HG02870 (cell line): ENCODE data around the gene RLN3.
"Not testable (repeated sequence)": the region's sequence is repeated elsewhere in the genome, so short reads cannot be mapped to it uniquely, and the experiment has no call there.

Experiments used
- ATAC-seq: cut with Tn5 transposase; IDR thresholded peaks from one replicate; pipeline ENCODE4 v1.9.1; 2021; ENCODE audit warnings: mild to moderate bottlenecking, moderate library complexity; ENCODE audit not compliant: unreplicated experiment

Gene RLN3

DNA sequence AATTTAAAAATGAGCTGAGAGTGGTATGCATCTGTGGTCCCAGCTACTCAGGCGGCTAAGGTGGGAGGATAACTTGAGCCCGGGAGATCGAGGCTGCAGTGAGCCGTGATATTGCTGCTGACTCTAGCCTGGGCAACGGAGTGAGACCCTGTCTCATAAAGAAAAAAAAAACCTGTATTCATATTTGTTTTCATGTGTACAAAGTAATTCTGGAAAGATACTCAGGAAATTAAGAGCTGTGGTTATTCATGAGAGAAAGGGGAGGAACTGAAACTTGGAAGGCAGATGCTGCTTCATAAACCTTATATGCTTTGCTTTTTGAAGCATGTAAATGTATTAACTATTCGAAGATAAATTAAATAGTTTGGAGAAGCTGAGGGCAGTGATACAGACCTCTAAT, 8.8 kb upstream of the RLN3 start:
- no peak for ATAC-seq

DNA sequence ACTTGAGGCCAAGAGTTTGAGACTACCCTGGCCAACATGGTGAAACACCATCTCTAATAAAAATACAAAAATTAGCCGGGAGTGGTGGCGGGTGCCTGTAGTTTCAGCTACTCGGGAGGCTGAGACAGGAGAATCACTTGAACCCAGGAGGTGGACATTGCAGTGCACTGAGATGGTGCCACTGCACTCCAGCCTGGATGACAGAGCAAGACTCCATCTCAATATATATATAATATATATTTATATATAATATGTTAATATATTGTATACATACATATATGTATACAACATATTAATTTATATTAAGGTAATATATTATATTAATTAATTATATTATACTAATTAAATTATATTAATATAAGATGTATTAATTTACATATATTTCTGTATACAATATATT, 8.2 kb upstream of the RLN3 start:
- not testable (repeated sequence) for ATAC-seq

DNA sequence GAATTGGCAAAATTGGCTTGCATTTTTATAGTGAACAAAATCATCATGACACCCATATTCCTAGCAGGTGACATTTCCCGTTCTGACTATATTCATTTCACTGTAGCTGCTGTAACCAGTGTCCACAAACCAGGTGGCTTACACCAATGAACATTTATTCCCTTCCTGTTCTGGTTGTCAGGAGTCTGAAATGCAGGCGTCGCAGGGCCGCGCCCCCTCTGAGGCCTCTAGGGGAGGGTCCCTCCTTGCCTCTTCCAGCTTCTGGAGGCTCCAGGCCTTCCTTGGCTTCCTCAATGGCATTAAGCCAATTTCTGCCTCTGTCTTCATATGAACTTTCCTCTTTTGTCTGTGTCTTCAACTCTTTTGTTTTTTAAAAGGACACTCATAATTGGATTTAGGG, 6.5 kb upstream of the RLN3 start:
- no peak for ATAC-seq

DNA sequence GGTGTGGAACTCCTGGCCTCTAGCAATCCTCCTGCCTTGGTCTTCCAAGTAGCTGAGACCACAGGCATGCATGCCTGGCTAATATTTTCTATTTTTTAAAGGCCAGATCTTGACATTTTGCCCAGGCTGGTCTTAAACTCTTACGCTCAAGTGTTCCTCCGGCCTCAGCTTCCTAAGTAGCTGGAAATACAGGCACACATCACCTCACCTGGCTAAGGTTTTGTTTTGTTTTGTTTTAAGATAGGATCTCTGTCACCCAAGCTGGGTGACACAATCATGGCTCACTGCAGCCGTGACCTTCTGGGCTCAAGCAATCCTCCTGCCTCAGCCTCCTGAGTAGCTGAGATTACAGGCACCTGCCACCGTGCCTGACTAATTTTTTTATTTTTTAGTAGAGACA, 5.5 kb upstream of the RLN3 start:
- ATAC-seq: no peak

- ATAC-seq: no peak
These were observed 4.3 kb upstream of the RLN3 start for GRCh38 chr19:14023404-14024235.

- ATAC-seq: not testable (repeated sequence)
These were observed 1.2 kb upstream of the RLN3 start for GRCh38 chr19:14026652-14027192.

GRCh38 chr19:14028901-14029300, 953 bp downstream of the RLN3 start:
- no peak for ATAC-seq

DNA sequence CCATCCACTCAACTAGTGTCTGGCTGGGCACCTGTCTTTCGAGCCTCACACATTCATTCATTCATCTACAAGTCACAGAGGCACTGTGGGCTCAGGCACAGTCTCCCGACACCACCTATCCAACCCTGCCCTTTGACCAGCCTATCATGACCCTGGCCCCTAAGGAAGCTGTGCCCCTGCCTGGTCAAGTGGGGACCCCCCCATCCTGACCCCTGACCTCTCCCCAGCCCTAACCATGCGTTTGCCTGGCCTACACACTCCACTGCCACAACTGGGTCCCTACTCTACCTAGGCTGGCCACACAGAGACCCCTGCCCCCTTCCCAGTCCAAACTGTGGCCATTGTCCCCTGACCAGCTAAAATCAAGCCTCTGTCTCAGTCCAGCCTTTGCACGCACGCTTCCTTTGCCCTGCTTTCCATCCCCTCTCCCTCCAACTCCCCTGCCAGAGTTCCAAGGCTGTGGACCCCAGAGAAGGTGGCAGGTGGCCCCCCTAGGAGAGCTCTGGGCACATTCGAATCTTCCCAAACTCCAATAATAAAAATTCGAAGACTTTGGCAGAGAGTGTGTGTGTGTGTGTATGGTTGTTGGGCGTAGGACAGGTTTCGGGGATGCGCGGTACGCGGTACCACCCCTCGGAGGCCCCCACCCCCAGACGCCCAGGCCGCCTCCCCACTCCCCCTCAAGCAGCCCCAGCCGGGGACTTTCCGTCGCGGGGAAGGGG, 3.2 kb downstream of the RLN3 start:
- ATAC-seq: no peak

DNA sequence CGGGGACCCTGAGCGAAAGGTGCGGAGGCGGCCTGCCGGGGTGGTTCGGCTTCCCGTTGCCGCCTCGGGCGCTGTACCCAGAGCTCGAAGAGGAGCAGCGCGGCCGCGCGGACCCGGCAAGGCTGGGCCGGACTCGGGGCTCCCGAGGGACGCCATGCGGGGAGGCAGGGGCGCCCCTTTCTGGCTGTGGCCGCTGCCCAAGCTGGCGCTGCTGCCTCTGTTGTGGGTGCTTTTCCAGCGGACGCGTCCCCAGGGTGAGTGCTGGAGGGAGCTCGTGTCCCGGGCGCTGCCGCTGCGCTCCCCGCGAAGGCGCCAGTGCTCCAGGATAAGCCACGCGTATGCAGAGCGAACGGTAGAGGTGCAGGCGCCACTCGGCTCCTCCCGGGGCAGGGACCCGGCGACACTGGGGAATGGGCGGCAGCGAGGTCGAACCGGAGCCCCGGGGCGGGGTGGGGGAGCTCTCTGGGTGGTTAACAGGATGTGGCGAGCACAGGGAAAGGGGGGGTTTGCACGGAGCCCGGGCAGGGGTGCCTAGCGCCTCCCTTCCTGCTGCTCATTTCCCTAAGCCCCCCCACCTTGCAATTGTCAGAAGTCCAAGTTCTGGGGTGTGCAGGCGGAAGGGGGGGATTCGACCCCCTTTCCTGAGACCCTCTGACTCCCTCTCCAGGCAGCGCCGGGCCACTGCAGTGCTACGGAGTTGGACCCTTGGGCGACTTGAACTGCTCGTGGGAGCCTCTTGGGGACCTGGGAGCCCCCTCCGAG, 4.0 kb downstream of the RLN3 start, which contains the start of gene IL27RA:
IL27RA (plus strand) TSS at position 44 of the 762 bp plus-strand sequence; CDS start at position 155, 111 bp downstream.
- ATAC-seq: peak; percentile 51

DNA sequence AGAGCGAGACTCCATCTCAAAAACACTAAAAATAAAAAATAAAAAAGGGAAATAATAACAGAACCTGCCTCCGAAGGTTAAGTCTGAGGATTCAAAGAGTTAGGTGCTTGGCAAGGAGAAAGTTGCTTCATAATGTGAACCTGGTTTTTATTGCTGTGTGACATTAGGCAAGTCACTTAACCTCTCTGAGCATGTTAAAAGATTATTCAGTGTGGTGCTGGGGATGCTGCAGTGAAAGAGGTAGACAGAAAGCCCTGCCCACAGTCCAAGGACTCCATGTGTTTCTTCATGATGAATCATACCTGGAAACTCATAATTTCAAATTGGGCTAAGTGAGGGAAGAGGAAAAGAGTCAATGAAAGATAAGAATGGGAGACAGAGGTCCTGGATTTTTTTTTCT, 6.0 kb downstream of the RLN3 start:
- no peak for ATAC-seq

GRCh38 chr19:14035159-14035558, 7.2 kb downstream of the RLN3 start:
- ATAC-seq: not testable (repeated sequence)

GRCh38 chr19:14035706-14036105, 7.8 kb downstream of the RLN3 start:
- no peak for ATAC-seq

DNA sequence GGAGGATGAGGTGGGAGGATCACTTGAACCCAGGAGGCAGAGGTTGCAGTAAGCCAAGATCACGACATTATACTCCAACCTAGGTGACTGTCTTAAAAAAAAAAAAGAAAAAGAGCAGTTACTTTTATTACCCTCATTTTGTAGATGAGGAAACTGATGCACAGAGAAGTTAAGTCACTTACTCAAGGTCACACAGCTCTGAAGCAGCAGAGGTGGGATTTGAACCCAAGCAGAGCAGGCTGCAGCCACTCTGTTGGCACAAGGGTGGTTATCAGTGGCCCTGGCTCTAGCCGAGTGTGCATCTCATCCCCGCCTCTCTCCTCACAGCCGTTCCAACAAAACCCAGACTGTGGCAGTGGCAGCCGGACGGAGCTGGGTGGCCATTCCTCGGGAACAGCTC, 11.2 kb downstream of the RLN3 start:
- no peak for ATAC-seq

DNA sequence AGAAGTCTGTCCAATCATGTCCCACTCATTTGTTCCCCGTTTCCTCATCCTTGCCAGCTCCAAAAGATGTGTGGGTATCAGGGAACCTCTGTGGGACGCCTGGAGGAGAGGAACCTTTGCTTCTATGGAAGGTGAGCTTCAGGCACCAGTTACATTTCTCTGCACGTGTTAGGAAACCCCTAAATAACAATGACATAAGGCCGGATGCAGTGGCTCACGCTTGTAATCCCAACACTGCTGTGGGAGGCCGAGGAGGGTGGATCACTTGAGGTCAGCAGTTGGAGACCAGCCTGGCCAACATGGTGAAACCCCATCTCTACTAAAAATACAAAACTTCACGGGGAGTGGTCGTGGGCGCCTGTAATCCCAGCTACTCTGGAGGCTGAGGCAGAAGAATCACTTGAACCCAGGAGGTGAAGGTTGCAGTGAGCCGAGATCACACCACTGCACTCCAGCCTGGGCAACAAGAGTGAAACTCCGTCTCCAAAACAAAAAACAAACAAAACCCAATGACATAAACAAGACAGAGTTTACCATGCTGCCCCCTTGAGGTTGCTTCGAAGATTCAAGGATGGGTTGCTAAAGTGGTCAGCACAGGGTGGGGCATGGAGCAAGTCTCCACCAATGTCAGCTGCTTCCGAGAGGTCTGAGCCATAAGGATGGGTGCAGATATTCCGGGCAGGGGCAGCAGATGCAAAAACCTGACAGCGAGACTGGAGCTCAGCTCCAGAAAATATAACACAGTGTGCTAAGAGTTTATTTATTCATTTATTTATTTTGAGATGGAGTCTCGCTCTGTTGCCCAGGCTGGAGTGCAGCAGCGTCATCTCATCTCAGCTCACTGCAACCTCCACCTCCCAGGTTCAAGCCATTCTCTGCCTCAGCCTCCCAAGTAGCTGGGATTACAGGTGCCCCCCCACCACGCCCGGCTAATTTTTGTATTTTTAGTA, 15.0 kb downstream of the RLN3 start:
- not testable (repeated sequence) for ATAC-seq

GRCh38 chr19:14047866-14048265, 19.9 kb downstream of the RLN3 start:
- not testable (repeated sequence) for ATAC-seq

DNA sequence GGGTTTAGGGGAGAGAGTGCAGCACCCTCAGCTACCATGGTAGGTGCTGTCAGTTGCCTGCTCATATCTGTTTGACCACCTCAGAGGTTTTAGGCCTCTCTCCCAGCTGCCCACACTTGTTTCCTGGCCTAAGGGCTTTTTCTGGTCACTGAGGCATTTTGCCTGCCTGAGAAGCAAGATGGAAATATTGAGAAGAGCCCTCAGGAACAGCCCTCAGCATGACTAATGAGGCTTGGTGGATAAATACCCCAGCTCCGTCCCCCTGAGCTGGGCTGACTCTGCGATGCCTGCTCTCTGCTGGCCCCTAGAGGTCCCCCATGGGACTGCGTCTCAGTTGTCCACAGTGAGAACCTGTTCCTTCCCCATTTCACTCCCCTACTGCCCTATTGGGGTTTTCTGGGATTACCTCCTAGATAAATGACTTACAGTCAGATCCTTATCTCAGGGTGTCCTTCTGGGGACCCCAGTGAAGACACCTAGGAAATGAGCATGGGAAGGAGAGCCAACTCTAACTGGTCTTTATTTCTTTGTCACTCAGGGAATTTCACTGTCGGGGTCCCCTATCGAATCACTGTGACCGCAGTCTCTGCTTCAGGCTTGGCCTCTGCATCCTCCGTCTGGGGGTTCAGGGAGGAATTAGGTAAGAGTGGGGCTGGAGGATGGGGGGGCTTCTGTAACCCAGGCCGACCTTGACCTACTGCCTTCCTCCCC, 20.6 kb downstream of the RLN3 start:
- no peak for ATAC-seq

GRCh38 chr19:14050512-14050911, 22.6 kb downstream of the RLN3 start:
- no peak for ATAC-seq

GRCh38 chr19:14050961-14051360, 23.0 kb downstream of the RLN3 start:
- not testable (repeated sequence) for ATAC-seq

GRCh38 chr19:14051980-14052379, 24.0 kb downstream of the RLN3 start:
- no peak for ATAC-seq
